HG02970 (cell line): ENCODE results near the gene ZNF79.

Experiments
- ATAC-seq: cut with Tn5 transposase; IDR thresholded peaks from one replicate; pipeline ENCODE4 v1.9.1; 2021; ENCODE audit warnings: mild to moderate bottlenecking, moderate library complexity, moderate number of reproducible peaks; ENCODE audit not compliant: unreplicated experiment, low FRiP score

ZNF79 gene

DNA sequence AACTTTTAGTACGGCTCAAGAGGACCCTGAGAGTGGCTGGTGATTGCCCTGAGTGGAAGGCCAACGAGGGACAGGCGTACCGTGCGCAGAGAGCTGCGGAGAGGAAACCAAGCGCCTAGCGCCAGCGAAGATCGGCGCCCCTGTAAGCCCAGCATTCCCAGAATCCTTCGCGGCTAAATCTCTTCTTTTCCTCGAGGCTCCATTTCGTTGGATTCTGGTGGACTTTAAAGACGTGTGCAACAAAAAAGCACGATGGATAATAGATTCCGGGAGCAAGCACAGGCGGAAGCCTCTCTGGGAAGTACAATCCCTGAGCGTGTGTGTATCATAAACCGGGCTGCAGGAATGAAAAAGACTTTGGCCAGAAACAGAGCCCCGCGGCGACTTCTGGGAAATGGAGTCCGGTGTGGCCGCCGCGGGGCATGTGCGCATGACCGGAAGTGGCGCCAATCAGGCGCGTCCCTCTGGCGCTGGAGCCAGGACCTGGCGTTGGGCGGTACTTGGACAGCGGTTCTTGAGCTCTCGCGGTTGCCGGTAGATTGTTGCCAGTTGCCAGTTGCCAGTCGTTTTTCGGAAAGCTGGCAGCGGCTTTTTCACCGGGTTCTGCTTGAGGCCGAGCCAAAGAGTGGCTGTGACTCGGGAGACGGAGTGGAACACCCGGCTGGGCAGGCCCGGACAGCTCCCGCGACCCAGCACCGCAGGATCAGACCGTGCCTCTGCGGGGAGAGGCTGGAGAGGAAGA, at the start of gene ZNF79:
Gene ZNF79, plus strand, starts transcription at position 449 of the 742 bp plus-strand sequence. CDS start 406 bp downstream, outside the sequence.
- peak; percentile 86 for ATAC-seq

GRCh38 chr9:127380479-127380878, 43.7 kb upstream of the ZNF79 start:
- no peak for ATAC-seq

DNA sequence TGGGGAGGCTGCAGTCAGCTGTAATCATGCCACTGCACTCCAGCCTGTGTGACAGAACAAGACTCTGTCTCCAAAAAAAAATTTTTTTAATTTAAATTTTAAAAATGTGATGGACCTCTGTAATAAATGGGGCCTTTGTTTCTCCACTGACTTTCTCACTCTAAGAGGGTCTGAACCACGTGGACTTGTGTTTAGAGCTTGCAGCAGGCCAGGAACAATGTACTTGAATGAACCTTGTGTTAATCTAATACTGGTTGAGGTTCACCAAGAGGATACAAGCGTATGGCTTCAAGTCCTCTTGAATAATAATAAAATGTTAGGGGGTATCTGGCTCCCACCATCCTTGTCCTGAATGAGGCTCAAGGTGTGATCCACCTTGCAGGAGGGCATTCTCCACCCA, 41.6 kb upstream of the ZNF79 start:
- no peak for ATAC-seq

DNA sequence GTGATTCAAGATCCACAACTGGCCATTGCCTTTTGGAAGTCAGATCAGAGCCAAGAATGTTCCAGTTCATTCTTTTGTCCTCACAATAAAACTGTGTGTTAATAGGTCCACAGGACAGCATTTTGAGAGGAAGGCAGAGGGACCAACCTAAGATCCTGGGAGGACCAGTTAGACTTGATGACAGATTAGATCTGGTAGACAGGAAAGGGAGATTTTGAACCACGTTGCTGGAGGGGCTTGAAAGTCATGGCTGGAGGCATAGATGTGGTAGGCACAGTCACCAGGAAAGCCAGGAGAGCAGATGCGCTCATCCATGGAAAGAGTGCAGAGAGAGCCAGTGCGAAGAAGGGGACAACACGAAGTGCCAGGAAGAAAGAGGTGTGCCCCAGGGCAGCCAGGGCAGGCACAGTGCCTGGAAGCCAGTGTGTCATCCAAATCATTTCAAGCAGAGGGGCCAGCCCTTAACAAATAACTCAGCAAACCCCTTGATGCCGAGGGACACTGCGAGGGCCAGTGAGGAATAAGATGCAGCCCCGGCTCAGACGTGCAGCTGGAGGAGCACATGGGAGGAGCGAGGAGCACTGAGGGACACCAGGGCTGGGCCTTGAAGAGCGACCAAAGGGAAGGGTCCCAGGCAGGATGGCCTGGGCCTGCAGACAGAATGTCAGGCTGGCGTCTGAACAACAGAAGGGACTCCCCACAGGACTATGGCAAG, 40.0 kb upstream of the ZNF79 start:
- ATAC-seq = no peak

DNA sequence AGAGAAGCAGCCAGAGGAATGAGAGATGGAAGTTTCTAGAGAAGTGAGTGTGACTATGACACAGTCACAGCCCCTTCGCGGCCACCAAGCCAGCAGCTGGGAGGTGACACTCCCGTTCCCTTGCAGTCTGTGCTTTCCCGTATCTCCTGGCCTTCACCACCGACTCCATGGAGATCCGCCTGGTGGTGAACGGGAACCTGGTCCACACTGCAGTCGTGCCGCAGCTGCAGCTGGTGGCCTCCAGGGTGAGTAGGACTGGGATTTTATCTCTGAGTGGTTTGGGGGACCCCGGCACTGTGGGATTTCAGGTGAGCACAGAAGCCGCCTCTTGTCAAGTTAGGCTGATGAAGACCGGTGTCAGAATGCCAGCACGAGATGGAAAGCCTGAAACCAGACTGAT, 39.3 kb upstream of the ZNF79 start:
- ATAC-seq = no peak

DNA sequence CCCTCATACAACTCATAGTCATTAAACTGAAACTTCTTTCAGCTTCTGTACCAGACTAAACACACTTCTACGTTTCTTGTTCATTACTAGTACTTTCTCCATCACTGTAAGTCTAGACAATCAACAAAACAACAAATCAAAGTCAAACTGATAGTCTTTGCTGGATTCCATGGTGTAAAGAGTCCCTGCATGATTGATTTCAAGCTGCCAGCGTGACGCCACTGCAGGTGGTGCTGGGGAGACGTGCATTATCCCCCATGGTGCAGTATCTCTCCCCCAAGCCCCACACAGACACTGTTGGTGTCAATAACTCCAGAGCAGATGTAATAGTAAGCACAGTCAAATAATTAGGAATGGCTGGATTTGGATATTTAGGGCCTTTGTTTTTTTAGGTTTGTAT, 37.9 kb upstream of the ZNF79 start:
- ATAC-seq = no peak

GRCh38 chr9:127386981-127387380, 37.2 kb upstream of the ZNF79 start:
- ATAC-seq = no peak

DNA sequence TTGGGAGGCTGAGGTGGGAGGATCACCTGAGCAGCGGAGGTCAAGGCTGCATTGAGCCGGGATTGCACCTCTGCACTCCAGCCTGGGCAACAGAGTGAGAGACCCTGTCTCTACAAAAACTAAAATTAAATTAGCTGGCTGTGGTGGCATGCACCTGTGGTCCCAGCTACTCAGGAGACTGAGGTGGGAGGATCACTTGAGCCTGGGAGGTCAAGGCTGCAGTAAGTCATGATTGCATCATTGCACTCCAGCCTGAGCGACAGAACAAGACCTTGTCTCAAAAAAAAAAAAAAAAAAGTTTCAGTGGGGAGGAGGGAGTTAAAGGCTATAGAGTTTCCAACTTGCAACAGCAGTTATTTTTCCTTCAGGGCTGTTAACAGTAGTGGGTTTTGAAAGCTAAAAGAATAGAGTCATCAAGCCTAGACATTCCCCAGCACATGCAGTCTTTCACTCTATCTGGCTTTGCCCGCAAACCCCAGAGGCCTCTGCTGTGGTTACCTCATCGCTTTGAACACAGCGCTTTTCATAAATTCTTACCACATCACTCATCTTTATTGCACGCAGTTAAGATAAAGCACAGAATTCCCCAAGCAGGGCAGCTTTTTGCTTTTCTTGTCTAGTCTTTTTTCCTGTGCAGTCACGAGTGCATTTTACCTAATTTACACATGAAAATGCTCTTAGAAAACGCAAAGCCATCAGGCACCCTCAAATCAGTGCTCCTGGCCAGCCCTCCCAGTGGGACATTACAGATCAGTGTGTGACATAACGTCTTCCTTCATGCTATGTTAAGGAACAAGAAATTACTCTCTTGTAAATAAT, 35.9 kb upstream of the ZNF79 start:
- ATAC-seq = peak; percentile 53

DNA sequence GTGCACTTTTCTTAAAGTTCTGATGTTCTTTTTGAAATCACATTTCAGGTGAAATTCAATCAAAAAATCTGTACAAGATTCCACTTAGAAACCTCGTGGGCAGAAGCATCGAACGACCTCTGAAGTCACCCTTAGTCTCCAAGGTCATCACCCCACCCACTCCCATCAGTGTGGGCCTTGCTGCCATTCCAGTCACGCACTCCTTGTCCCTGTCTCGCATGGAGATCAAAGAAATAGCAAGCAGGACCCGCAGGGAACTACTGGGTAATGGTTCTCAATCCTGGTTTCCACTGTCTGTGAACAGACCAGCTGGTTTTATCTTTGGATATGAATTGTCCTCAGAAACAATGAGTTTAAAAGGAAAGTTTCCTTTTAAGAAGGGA, 35.3 kb upstream of the ZNF79 start:
- no peak for ATAC-seq

DNA sequence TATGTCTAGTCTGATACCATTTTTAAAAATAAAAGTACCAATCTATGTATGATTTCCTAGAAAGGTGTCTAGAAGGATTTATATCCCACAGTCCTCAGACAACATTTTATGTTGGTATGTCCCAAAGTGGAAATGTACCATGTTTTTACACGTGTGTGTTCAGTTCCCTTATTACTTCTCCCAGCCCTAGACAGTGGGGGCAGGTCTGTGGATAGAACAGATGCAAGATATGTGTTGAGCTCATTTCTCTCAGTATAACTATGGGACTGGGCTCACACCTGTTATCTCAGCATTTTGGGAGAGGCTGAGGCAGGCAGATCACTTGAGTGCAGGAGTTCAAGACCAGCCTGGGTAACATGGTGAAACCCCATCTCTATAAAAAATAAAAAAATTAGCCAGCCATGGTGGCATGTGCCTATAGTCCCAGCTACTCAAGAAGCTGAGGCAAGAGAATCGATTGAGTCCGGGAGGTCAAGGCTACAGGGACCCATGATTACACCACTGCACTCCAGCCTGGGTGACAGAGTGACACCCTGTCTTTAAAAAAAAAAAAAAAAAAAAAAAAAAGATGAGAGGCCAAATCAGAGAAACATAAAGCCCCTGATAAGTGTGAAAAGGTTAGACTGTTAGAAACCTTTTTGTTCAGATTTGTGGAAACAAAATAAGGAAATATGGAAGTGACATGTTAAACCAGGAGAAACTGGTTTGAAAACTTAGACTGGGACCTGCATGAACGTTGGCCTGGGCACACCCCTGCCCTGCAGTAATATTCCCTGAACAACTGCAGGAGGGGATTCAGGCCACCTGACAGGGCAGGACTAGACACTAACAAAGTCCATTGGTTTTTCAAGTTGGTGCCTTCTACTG, 34.6 kb upstream of the ZNF79 start:
- no peak for ATAC-seq

DNA sequence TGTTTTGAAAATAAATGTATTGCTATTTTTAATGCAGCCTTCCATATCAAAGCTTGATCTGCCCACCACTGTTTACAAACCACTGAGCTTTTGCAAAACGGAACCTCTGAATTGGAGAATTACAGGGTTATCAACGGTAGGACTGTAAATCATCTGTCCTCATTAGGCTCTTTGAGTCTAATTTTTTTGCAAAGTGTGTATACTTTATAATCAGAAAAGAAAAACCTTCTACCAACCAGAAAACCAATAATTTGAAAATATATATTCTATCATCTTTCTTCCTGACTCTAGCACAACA, 34.0 kb upstream of the ZNF79 start:
- no peak for ATAC-seq

DNA sequence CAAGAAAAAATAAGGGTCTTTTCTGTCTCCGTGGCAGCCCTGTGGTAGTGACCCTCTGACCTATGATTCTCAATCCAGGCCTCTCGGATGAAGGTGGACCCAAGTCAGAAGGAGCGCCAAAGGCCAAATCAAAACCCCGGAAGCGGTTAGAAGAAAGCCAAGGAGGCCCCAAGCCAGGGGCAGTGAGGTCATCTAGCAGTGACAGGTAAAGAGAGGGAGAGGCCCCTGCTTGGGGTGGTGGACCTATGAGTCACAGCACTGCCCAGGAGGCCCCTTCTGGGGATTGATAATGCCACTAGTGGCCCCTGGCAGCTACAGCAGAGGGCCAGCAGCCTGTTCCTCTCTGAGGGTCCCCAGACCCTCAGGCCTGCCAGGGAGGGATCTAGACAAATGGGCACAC, 33.6 kb upstream of the ZNF79 start:
- ATAC-seq = no peak

DNA sequence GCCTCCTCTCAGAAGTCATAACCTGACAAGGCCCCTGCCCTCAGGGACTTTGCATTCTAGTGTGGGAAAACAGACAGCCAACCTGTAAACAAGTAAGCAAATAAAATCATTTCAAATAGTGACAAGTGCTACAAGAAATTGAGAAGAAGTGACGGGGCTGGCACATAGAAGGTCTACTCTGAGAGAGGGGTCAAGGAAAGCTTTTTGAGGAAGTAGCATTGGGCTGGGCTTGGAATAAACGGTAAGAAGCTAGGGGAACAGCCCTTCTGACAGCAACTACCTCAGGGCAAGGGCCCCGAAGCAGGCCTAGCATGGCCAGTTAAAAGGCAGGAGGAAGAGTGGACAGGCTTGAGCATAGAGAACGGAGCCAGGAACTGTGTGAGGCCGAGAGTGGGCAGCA, 32.0 kb upstream of the ZNF79 start:
- no peak for ATAC-seq

GRCh38 chr9:127392976-127393375, 31.2 kb upstream of the ZNF79 start:
- ATAC-seq = no peak

DNA sequence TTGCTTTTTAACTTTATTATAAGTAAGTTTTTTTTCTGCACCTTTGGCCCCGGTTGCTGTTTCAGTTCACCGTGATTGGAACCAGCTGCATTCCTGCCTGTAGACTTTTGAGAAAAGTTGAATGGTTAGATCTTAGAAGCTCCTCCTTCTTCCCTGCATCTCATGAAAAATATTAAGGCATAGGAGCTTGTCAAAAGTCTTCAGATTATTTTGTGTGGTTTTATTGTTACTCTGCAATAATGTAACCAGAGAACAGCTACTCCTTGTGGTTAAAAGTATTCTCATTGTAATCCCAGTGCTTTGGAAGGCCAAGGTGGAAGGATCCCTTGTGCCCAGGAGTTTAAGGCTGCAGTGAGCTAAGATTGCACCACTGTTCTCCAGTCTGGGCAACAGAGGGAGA, 30.5 kb upstream of the ZNF79 start:
- ATAC-seq = no peak

DNA sequence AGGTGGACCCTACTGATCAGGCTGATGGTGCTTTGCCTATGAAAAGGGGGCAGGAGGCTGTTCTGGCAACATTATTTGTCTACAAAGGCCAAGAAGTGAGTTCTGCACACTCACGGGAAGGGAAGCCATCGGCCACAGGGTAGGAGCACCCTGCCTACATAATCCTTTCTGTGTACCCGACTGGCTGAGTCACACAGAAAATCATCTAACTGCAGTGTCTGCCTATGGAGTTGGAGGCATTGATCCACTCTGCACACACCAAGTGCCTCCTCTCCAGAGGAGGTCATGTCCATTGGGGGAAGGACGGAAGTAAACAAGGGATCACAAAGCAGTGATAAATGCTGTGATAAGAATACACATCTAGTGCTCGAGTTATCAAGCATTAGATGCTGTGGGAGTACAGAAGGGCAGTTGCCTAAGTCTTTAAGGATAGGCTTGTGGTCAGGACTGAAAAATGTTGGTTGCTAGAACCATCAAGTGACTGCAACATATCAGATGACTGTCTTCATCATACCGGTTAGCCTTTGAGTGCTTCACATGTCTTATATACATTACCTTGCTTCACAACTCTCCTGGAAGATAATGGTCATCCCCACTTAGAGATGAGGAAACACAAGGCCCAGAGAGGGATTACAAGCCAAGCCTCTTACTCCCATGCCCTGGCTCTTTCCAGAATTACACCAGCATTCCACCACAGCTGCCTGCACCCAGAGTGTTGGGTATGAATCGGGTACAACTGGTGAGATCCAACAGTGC, 28.5 kb upstream of the ZNF79 start:
- no peak for ATAC-seq

DNA sequence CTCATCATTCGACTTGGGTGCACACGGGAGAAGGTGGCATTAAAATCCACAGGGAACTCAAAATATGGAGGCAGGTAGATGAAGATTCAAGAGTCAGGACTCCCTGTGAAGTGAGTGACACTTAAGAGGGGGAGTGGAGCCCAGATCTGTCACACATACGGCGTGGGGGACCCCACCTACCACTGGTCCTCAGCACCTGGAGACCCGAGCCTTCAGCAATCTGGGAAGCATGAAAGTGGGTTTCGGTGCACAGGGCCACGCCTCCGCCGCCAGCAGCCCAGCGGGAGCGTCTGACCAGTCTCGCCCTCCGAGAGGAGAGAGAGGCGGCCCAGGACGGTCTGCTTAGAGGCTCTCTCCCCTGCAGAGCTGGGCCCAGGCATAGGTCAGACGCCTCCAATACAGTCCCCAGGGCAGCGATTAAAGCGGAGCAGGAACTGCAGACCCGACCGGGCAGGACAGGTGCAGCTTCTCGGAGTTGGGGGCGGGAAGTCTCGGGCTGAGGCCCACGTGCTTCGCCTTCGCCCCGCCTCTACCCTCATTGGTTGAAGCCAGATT, 27.9 kb upstream of the ZNF79 start:
- no peak for ATAC-seq

- ATAC-seq = peak; percentile 95
Observed at GRCh38 chr9:127396808-127397645, 27.2 kb upstream of the ZNF79 start, which contains the start of gene SLC2A8. TSS of gene SLC2A8 (plus strand) at chr9:127397169. CDS start at chr9:127397231, 62 bp downstream.
